A549 (cell line): ENCODE results near the gene RNF114.

Experiments used
- CEBPB ChIP-seq, 2 experiments: fragments of >200 bp in 1 of 2; sonication (Bioruptor Twin) in 1 of 2; formaldehyde crosslinking in 1 of 2; IDR thresholded peaks; 2 replicates each; pipeline ENCODE4 v1.6.1; 2012 to 2016
- CTCF ChIP-seq: fragments of >200 bp; sonication (Bioruptor Twin); formaldehyde crosslinking; IDR thresholded peaks from 3 replicates; pipeline ENCODE4 v1.5.1; 2016
- E2F6 ChIP-seq: IDR thresholded peaks from 2 replicates; pipeline ENCODE4 v1.6.1; 2012; ENCODE audit warnings: low read depth, borderline replicate concordance
- ESRRA ChIP-seq: fragments of 150-350 bp; IDR thresholded peaks from 2 replicates; pipeline ENCODE4 v1.6.1; 2014; ENCODE audit warnings: mild to moderate bottlenecking, low read length, borderline replicate concordance
- KDM1A ChIP-seq: fragments of 200-600 bp; sonication (generic); IDR thresholded peaks from 2 replicates; pipeline ENCODE4 v1.6.1; 2016; ENCODE audit warnings: low read depth, mild to moderate bottlenecking
- MAX ChIP-seq: IDR thresholded peaks from 2 replicates; pipeline ENCODE4 v1.6.1; 2012
- POLR2A ChIP-seq: IDR thresholded peaks from 2 replicates; pipeline ENCODE4 v1.6.1; 2012; ENCODE audit warnings: mild to moderate bottlenecking, low read length
- REST ChIP-seq: fragments of 200-600 bp; sonication (generic); IDR thresholded peaks from 2 replicates; pipeline ENCODE4 v1.6.1; 2016; ENCODE audit warnings: antibody characterized with exemption, mild to moderate bottlenecking, moderate library complexity

GRCh38 chr20:49965781-49966305 lies 29.6 kb downstream of the RNF114 start:
- TF ChIP-seq E2F6 (no peak), POLR2A (no peak), MAX (no peak), CEBPB (IDR thresholded peaks at IDR 0.05) (no peak), CTCF (no peak), ESRRA (no peak), REST (no peak), KDM1A (no peak)
